Psoas muscle (tissue), 8 donors: ENCODE measurements around the gene BOLA3. TPM values are rescaled to one million over a fixed set of nuclear protein-coding genes. Genes with fewer than 3 reads are reported as not detected.

ENCODE experiments used
- ATAC-seq, 4 donors: fragments of 200-7000 bp; cut with Tn5 transposase; one replicate each; pipeline ENCODE4 v1.9.1; 2020; ENCODE audit warnings: moderate library complexity in 3 of 4, mild to moderate bottlenecking in 2 of 4
- DNase-seq, 2 donors: peaks; one replicate each; pipeline ENCODE4 v3.0.0-alpha.2; 2020
- H3K27ac ChIP-seq: fragments of 200-600 bp; one replicate; pipeline ENCODE4 v1.8.0; 2022
- H3K27me3 ChIP-seq, 3 donors: fragments of 200-600 bp in 1 of 3; one replicate each; pipeline versions ENCODE4 v1.6.1 to v1.8.0; 2013 to 2022; ENCODE audit warnings: low read length in 2 of 3, mild to moderate bottlenecking in 2 of 3, moderate library complexity in 1 of 3; ENCODE audit not compliant: insufficient read depth in 3 of 3
- H3K36me3 ChIP-seq, 2 donors: fragments of 200-600 bp in 1 of 2; one replicate each; pipeline versions ENCODE4 v1.6.1 to v1.8.0; 2013 to 2022; ENCODE audit warnings: low read depth in 1 of 2, mild to moderate bottlenecking in 1 of 2, moderate library complexity in 1 of 2; ENCODE audit not compliant: insufficient read depth in 1 of 2
- H3K4me1 ChIP-seq: fragments of 200-600 bp; one replicate; pipeline ENCODE4 v1.8.0; 2022
- H3K4me3 ChIP-seq: fragments of 200-600 bp; one replicate; pipeline ENCODE4 v1.8.0; 2022; ENCODE audit warnings: mild to moderate bottlenecking
- H3K9me3 ChIP-seq: fragments of 200-600 bp; one replicate; pipeline ENCODE4 v1.8.0; 2022
- CTCF ChIP-seq: fragments of 200-600 bp; IDR thresholded peaks from one replicate; pipeline ENCODE4 v1.8.0; 2022; ENCODE audit warnings: antibody characterized with exemption
- WGBS, 3 donors: extraction: QIAGEN DNeasy Blood & Tissue Kit; methylation state at CpG; one replicate each; pipeline versions ENCODE4 v1.1.6 to v1.1.7; 2013; 5-methylcytosine and 5-hydroxymethylcytosine counted together
- intact Hi-C, 2 donors: fragments of 100-400 bp; cut with DNase I; formaldehyde crosslinking; loops; one replicate each; pipeline versions ENCODE4 v1.11.0 to v1.14.2; 2022
- long read RNA-seq, 2 donors: library from polyadenylated mRNA; unstranded; transcript quantifications; one replicate each; pipeline ENCODE4 v2.0.0, GENCODE V29; 2021
- polyA plus RNA-seq, 3 donors: library from polyadenylated mRNA; stranded (reverse); fragments of 200-250 nt; gene quantifications; one replicate each; pipeline ENCODE4 v1.2.3, GENCODE V29; 2013
- total RNA-seq, 4 donors: library from RNA; stranded (reverse); fragmentation: NEBNext Ultra II Directional in 2 of 4; extraction: Animal tissue kit (Norgen Biotek cat#: 25700) in 2 of 4; gene quantifications; one replicate each; pipeline versions ENCODE4 v1.2.1 to v1.2.4, GENCODE V29; 2021 to 2023
- donor health status: healthy with polysubstance abuse.
- donor health status: DM: no; HTN: no; CAD: no; lungs with moderate emphysema.
- donor health status: Bipolar disorder and iron deficiency.
- donor health status: healthy.
- donor health status: DM: yes; HTN: yes; CAD: no.
- donor health status: DM: no; HTN: no; CAD: no.
- donor health status: DM: no; HTN: no; CAD: no.
- donor health status: DM: yes; HTN: yes; CAD: no.

BOLA3 gene
- total RNA-seq (10 to 100 TPM; 47.7 to 65.9 (median 54.3) TPM), polyA plus RNA-seq (100 to 1,000 TPM in 2 of 3 donors, 10 to 100 TPM in 1; 99.6 to 117 (median 103) TPM)
- long read RNA-seq, donor 1, transcript BOLA3-201 (3 exons, 444 nt), result minor isoform, 7 of 25 reads
- long read RNA-seq, donor 1, transcript BOLA3-202 (4 exons, 639 nt), result major isoform, 15 of 25 reads
- long read RNA-seq, donor 1, partial matches to known transcripts, result 0 of 25 reads
- long read RNA-seq, donor 1, other reads (novel, unspliced or antisense), result 0 of 25 reads
- long read RNA-seq, donor 2, transcript BOLA3-204 (3 exons, 667 nt), result minor isoform, 6 of 51 reads
- long read RNA-seq, donor 2, transcript BOLA3-201 (3 exons, 444 nt), result minor isoform, 15 of 51 reads
- long read RNA-seq, donor 2, transcript BOLA3-205 (2 exons, 2,982 nt), result minor isoform, 6 of 51 reads
- long read RNA-seq, donor 2, transcript BOLA3-202 (4 exons, 639 nt), result major isoform, 17 of 51 reads
- long read RNA-seq, donor 2, partial matches to known transcripts, result 0 of 51 reads
- long read RNA-seq, donor 2, other reads (novel, unspliced or antisense), result 6 of 51 reads

- ATAC-seq, result peak; percentile 95 to 99 (median 98)
Measured at GRCh38 chr2:74147727-74148456, at the start of gene BOLA3. TSS of gene BOLA3 (minus strand) at chr2:74147912. CDS start at chr2:74147874, 38 bp downstream.

GRCh38 chr2:74197049-74197448 is 49.3 kb upstream of the BOLA3 start:
- H3K4me1 ChIP-seq, result peaks cover 19% of the 10 kb centered on the region
- 79 to 81% (median 80%) methylated on average over 4 of the region's 4 CpGs for WGBS, 3 donors
- no peaks in the 10 kb centered on the region for H3K36me3 ChIP-seq
- no peaks in the 10 kb centered on the region for H3K27me3 ChIP-seq
- intact Hi-C loops, result no loop called here
- no peak overlapping the region for H3K4me3 ChIP-seq
- no peak for TF ChIP-seq CTCF
- no peak for ATAC-seq
- no peak overlapping the region for H3K27ac ChIP-seq
- H3K9me3 ChIP-seq, result no peaks in the 10 kb centered on the region
- no peak for DNase-seq

More at GRCh38 chr2:74147727-74148456, at the start of gene BOLA3:
- H3K36me3 ChIP-seq, result peaks cover under 1 to 41% of the 10 kb centered on the region in 2 donors
- WGBS, 3 donors, result 3 to 4% (median 3%) methylated on average over 49 to 67 of the region's 67 CpGs
- no peaks in the 10 kb centered on the region for H3K9me3 ChIP-seq
- H3K27me3 ChIP-seq, result no peaks in the 10 kb centered on the region
- peak; percentile 66 for TF ChIP-seq CTCF
- DNase-seq, result peak; percentile 89 to 92
- intact Hi-C loops, result loop anchor here (2.0 to 10.0 kb wide), 6 partner anchors 27 to 323 kb away; partner anchors contain the start of genes DGUOK (in 1 of the 2) and STAMBP (in 1 of the 2)
- peak within 1 kb of the TSS; percentile 70 for H3K27ac ChIP-seq
- H3K4me1 ChIP-seq, result peaks cover 13% of the 10 kb centered on the region
- peak within 1 kb of the TSS; percentile 89 for H3K4me3 ChIP-seq

- no peaks in the 10 kb centered on the region for H3K27me3 ChIP-seq
- DNase-seq, result no peak
- 92 to 100% (median 96%) methylated on average over 1 of the region's 1 CpG for WGBS, 3 donors
- H3K4me1 ChIP-seq, result peaks cover 6% of the 10 kb centered on the region
- H3K4me3 ChIP-seq, result no peak overlapping the region
- no peak for ATAC-seq
- no peak overlapping the region for H3K27ac ChIP-seq
- no peak for TF ChIP-seq CTCF
- intact Hi-C loops, result no loop called here
- H3K36me3 ChIP-seq, result no peaks in the 10 kb centered on the region
- H3K9me3 ChIP-seq, result no peaks in the 10 kb centered on the region
Measured at GRCh38 chr2:74194799-74195198, 47.1 kb upstream of the BOLA3 start.

- Histone ChIP-seq H3K27me3 (no peaks in the 10 kb centered on the region), H3K4me1 (peaks cover 15% of the 10 kb centered on the region), H3K36me3 (no peaks in the 10 kb centered on the region), H3K4me3 (no peak overlapping the region), H3K27ac (no peak overlapping the region), H3K9me3 (no peaks in the 10 kb centered on the region)
- TF ChIP-seq CTCF, result no peak
- no peak for DNase-seq
- intact Hi-C loops, result no loop called here
- no peak for ATAC-seq
- 69 to 80% (median 78%) methylated on average over 6 of the region's 6 CpGs for WGBS, 3 donors
Measured at GRCh38 chr2:74191596-74192380, 44.1 kb upstream of the BOLA3 start.
